ENCODE measurements around the gene MEGF6. TPM values are rescaled to one million over a fixed set of nuclear protein-coding genes. Genes with fewer than 3 reads are reported as not detected.

MEGF6 gene
- total and polyA plus RNA-seq, 2 donors (not counting 1 experiment from before 2014, with no cell fraction given) = 43.2 to 77.3 TPM

GRCh38 chr1:3557366-3557765, 53.9 kb downstream of the MEGF6 start:
- H4K20me1 ChIP-seq (ENCODE audit: control insufficient read depth, insufficient read depth, low read length, poor library complexity, severe bottlenecking) = no peaks in the 10 kb centered on the region
- H3K36me3 ChIP-seq (replicated peaks in 1 of 2; ENCODE audit: control extremely low read depth in 1 of 2, control insufficient read depth in 1 of 2, extremely low read depth in 1 of 2, insufficient read depth in 2 of 2, low read length in 1 of 2) = no peaks in the 10 kb centered on the region
- H3K9me3 ChIP-seq (ENCODE audit: control extremely low read depth in 1 of 3, control insufficient read depth in 2 of 3, insufficient read depth in 1 of 3, low read length in 2 of 3) = peaks cover 0 to 14% (median 0%) of the 10 kb centered on the region in 3 donors
- intact Hi-C loops (cut with micrococcal nuclease) = no loop called here
- Mint-ChIP-seq H3K9me3 (ENCODE audit: insufficient read depth) (no peaks in the 10 kb centered on the region), H3K27ac (no peak overlapping the region), H3K4me1 (no peaks in the 10 kb centered on the region), H3K27me3 (peaks cover 2% of the 10 kb centered on the region), H3K4me3 (no peak overlapping the region)
- no peaks in the 10 kb centered on the region for H3K27me3 ChIP-seq (replicated peaks in 1 of 4; ENCODE audit: control extremely low read depth in 1 of 4, control insufficient read depth in 3 of 4, insufficient read depth in 4 of 4, low read length in 3 of 4)
- 89% methylated on average over 15 of the region's 18 CpGs for WGBS (ENCODE audit: insufficient coverage)
- ChIA-PET CTCF (no interaction called here), POLR2A (no interaction called here)
- H3K4me2 ChIP-seq (replicated peaks; ENCODE audit: low read depth, low read length, poor library complexity, severe bottlenecking) = no peak overlapping the region
- ATAC-seq (ENCODE audit: low read depth) (no peak), DNase-seq (no peak)
- H3K9ac ChIP-seq (ENCODE audit: low read length) = no peak overlapping the region
- no peak overlapping the region for H2AFZ ChIP-seq (ENCODE audit: insufficient read depth, low read depth, low read length, poor library complexity, severe bottlenecking)
- H3K79me2 ChIP-seq (ENCODE audit: control insufficient read depth, insufficient read depth, low read length) = no peaks in the 10 kb centered on the region
- H3K4me1 ChIP-seq (ENCODE audit: control insufficient read depth in 2 of 2, insufficient read depth in 2 of 2, low read length in 2 of 2) = no peaks in the 10 kb centered on the region
- no peak overlapping the region for H3K27ac ChIP-seq (ENCODE audit: low read length in 2 of 2)
- TF ChIP-seq CTCF (IDR thresholded peaks at IDR 0.05) (no peak), EZH2 (IDR thresholded peaks at IDR 0.05; ENCODE audit: borderline replicate concordance, insufficient read depth, low read depth, low read length, poor library complexity, severe bottlenecking) (no peak)
- no peak overlapping the region for H3K4me3 ChIP-seq (ENCODE audit: control extremely low read depth in 1 of 5, extremely low read depth in 1 of 5, insufficient read depth in 1 of 5, low read depth in 2 of 5, low read length in 4 of 5)

GRCh38 chr1:3556336-3556735, 55.0 kb downstream of the MEGF6 start:
- ChIA-PET CTCF (interaction anchor here (0.6 kb wide), 1 partner anchor 1322 kb away, joined by 3 read pairs; no protein-coding TSS in a partner anchor), POLR2A (no interaction called here)
- H3K4me3 ChIP-seq (ENCODE audit: control extremely low read depth in 1 of 5, extremely low read depth in 1 of 5, insufficient read depth in 1 of 5, low read depth in 2 of 5, low read length in 4 of 5) = no peak overlapping the region
- no peak overlapping the region for H3K4me2 ChIP-seq (replicated peaks; ENCODE audit: low read depth, low read length, poor library complexity, severe bottlenecking)
- H3K27ac ChIP-seq (ENCODE audit: low read length in 2 of 2) = no peak overlapping the region
- H2AFZ ChIP-seq (ENCODE audit: insufficient read depth, low read depth, low read length, poor library complexity, severe bottlenecking) = no peak overlapping the region
- no peaks in the 10 kb centered on the region for H3K27me3 ChIP-seq (replicated peaks in 1 of 4; ENCODE audit: control extremely low read depth in 1 of 4, control insufficient read depth in 3 of 4, insufficient read depth in 4 of 4, low read length in 3 of 4)
- intact Hi-C loops (cut with micrococcal nuclease) = no loop called here
- ATAC-seq (ENCODE audit: low read depth) (no peak), DNase-seq (no peak)
- TF ChIP-seq EZH2 (IDR thresholded peaks at IDR 0.05; ENCODE audit: borderline replicate concordance, insufficient read depth, low read depth, low read length, poor library complexity, severe bottlenecking) (no peak), CTCF (IDR thresholded peaks at IDR 0.05) (no peak)
- Mint-ChIP-seq H3K4me3 (no peak overlapping the region), H3K4me1 (no peaks in the 10 kb centered on the region), H3K9me3 (ENCODE audit: insufficient read depth) (no peaks in the 10 kb centered on the region), H3K27me3 (no peaks in the 10 kb centered on the region), H3K27ac (no peak overlapping the region)
- peaks cover 0 to 14% (median 0%) of the 10 kb centered on the region in 3 donors for H3K9me3 ChIP-seq (ENCODE audit: control extremely low read depth in 1 of 3, control insufficient read depth in 2 of 3, insufficient read depth in 1 of 3, low read length in 2 of 3)
- no peak overlapping the region for H3K9ac ChIP-seq (ENCODE audit: low read length)
- no peaks in the 10 kb centered on the region for H4K20me1 ChIP-seq (ENCODE audit: control insufficient read depth, insufficient read depth, low read length, poor library complexity, severe bottlenecking)
- H3K4me1 ChIP-seq (ENCODE audit: control insufficient read depth in 2 of 2, insufficient read depth in 2 of 2, low read length in 2 of 2) = no peaks in the 10 kb centered on the region
- no peaks in the 10 kb centered on the region for H3K36me3 ChIP-seq (replicated peaks in 1 of 2; ENCODE audit: control extremely low read depth in 1 of 2, control insufficient read depth in 1 of 2, extremely low read depth in 1 of 2, insufficient read depth in 2 of 2, low read length in 1 of 2)
- no peaks in the 10 kb centered on the region for H3K79me2 ChIP-seq (ENCODE audit: control insufficient read depth, insufficient read depth, low read length)
- WGBS (ENCODE audit: insufficient coverage) = 90% methylated on average over 17 of the region's 17 CpGs
